GM18526 (cell line): ENCODE data around the gene ZNF217.

Source experiments
- POLR2A ChIP-seq: IDR thresholded peaks from 3 replicates; pipeline ENCODE4 v1.6.1; 2011; ENCODE audit not compliant: insufficient read length; ENCODE audit errors: extremely low read depth

ZNF217 gene

DNA sequence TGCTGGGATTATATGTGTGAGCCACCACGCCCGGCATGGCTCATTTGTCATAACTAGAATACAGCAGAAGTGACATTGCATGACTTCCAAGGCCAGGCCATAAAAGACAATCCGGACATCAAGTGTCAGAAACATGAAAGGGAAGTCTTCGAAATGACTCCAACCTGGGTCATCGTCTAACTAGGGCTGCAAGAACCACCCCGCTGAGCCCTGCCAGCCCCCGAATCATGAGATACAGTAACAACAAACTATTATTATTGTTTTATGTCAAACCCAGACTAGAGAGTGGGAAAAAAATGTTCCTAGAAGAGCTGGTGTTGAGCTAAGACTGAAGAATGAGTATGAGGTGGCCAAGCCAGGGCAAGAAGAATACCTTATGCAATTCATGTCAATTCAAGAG is 59.6 kb downstream of the ZNF217 start:
- TF ChIP-seq POLR2A, result no peak

DNA sequence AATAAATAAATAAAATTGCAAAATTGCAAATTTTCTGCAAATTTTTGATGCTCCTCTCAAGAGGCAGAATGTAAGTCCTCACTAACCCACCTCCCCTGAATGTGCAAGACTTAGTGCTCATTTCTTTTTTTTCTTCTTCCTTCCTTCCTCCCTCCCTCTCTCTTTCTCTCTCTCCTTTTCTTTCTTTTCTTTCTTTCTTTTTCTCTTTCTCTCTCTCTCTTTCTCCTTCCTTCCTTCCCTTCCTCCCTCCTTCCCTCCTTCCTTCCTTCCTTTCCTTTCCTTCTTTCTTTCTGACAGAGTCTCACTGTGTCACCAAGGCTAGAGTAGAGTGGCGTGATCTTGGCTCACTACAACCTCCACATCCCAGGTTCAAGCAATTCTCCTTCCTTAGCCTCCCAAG is 60.1 kb downstream of the ZNF217 start:
- no peak for TF ChIP-seq POLR2A

DNA sequence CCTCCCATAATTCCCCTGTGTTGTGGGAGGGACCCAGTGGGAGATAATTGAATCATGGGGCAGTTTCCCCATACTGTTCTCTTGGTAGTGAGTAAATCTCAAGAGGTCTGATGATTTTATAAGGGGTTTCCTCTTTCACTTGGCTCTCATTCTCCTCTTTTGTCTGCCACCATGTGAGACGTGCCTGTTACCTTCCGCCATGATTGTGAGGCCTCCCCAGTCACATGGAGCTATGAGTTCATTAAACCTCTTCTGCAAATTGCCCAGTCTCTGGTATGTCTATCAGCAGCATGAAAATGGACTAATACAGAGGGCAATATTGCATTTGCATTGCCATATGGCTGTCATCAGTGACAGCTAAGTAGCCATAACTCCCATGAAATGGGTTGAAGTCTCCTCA is 63.2 kb downstream of the ZNF217 start:
- no peak for TF ChIP-seq POLR2A

GRCh38 chr20:53529658-53530057 is 64.0 kb downstream of the ZNF217 start:
- TF ChIP-seq POLR2A, result no peak

DNA sequence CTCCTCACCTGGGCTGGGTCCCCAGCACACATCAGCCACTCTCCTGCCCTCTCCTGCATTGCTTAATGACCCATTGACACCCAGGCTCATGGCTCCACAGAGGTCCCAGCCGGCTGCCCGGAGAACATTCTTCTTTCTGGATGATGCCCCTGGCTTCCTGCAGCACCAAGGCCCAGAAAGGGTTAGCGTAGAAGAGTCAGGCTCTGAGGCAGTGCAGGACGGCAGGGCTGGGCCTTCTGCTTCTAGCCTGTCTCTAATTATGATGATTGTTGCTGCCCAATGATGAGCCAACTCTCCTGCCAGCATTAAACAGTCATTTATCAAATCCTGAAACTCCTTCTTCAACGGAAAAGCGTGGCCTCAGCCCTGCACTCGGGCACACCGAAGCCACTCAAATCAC is 66.4 kb downstream of the ZNF217 start:
- no peak for TF ChIP-seq POLR2A

- TF ChIP-seq POLR2A, result no peak
Observed at GRCh38 chr20:53524589-53525312, 68.9 kb downstream of the ZNF217 start.

- no peak for TF ChIP-seq POLR2A
Observed at GRCh38 chr20:53522696-53523095, 70.9 kb downstream of the ZNF217 start.

GRCh38 chr20:53522026-53522425 is 71.6 kb downstream of the ZNF217 start:
- TF ChIP-seq POLR2A, result no peak

DNA sequence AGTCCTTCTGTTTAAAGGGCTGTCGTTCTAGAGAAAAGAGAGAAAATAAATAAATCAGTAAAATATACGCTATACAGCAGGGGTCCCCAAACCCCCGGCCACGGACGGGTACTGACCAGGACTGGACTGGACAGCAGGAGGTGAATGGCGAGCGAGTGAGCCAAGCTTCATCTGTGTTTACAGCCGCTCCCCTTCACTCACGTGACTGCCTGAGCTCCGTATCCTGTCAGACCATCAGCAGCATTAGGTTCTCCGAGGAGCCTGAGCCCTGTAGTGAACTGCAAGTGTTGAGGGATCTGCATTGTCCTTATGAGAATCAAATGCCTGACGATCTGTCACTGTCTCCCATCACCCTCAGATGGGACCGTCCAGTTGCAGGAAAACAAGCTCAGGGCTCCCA is 76.5 kb downstream of the ZNF217 start:
- TF ChIP-seq POLR2A, result no peak
